Fibroblast of pulmonary artery (primary cell): ENCODE results near the gene GPR183.

Experiments used
- DNase-seq: peaks from one replicate; pipeline ENCODE4 v3.0.0-alpha.2; 2010; ENCODE audit warnings: low read depth
- H3K4me3 ChIP-seq: replicated peaks from 2 replicates; pipeline ENCODE4 v1.5.1; 2011; ENCODE audit warnings: low read depth, mild to moderate bottlenecking, control low read depth, low read length, moderate library complexity
- TF ChIP-seq, protein P1 (sequence below): IDR thresholded peaks from 2 replicates; pipeline ENCODE4 v1.5.1; 2011; ENCODE audit warnings: mild to moderate bottlenecking, control low read depth, low read length, inconsistent platforms; ENCODE audit errors: missing control alignments

The GPR183 gene

DNA sequence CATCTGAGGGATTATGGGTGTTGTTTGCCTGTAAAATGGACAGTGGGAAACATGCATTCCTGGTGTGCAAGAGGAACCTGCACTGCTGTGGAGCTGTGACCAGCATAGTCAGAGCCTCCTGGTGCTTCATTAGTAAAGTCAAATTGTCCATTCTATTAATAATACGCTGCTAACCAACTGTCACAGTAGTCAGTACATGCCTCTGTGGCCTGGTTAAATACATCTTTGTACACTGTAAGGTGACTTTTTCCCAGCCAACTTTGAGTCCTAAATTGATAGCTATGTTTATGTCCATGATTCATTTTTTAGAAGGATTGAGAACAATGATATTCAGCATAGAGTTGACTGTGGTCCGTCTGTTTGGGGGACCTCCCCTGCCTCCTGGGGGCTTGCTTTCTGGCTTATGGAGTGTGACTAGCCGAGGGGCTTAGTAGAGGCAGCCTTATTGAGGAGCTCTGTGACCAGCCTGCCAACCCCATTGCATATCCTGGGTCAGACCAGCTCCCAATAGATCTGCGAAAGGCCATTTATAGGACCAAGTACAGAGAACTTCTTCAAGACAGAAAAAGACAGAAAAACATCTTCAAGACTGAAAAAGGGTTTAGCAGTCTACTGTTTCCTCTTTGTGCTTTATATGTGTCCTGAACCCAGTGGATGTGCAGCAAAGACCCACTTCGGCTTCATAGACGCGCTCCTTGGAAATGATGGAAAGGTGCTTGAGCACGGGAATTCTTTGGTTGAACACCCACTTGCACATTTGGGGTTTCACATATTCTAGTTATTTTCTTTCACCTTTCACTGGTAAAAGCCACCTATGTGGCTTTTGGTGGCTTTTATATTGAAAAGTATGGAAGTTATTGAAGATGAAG, 4.3 kb downstream of the GPR183 start:
- TF ChIP-seq, protein P1, sequence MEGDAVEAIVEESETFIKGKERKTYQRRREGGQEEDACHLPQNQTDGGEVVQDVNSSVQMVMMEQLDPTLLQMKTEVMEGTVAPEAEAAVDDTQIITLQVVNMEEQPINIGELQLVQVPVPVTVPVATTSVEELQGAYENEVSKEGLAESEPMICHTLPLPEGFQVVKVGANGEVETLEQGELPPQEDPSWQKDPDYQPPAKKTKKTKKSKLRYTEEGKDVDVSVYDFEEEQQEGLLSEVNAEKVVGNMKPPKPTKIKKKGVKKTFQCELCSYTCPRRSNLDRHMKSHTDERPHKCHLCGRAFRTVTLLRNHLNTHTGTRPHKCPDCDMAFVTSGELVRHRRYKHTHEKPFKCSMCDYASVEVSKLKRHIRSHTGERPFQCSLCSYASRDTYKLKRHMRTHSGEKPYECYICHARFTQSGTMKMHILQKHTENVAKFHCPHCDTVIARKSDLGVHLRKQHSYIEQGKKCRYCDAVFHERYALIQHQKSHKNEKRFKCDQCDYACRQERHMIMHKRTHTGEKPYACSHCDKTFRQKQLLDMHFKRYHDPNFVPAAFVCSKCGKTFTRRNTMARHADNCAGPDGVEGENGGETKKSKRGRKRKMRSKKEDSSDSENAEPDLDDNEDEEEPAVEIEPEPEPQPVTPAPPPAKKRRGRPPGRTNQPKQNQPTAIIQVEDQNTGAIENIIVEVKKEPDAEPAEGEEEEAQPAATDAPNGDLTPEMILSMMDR = no peak
- DNase-seq = no peak
- no peak overlapping the region for H3K4me3 ChIP-seq

DNA sequence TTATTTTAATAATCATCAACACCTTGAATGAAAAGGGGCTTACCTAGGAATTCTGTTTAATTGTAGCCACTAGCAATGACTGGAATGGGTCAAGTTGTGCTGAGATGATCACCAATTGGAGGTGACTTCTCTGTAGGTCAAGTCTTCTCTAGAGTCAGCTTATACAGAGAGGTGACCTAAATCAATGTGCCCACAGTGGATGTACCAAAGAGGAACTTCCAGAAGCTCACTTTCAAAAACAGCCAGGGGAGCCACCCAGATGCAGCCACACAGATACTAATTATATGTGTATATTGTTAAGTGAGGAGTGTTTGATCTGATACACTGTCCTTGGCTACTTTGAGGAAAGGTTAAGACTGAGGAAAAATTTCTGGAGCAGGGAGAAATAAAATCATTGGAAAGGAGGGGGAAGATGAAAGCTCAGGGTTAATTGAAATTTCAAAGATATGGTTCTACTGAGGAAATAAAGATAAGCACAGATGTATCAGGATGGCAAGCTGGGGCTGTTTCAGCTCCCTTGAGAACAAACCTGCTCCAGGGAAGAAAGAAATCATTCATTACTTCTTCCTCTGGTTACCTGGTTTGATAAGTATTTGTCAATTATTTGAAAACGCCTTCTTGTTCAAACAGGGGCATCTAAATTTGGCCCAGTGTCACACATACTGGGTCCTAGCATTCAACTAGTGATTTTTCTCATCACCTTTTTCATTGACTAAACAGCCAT, 5.1 kb downstream of the GPR183 start:
- no peak for DNase-seq
- TF ChIP-seq, protein P1 = no peak
- no peak overlapping the region for H3K4me3 ChIP-seq

DNA sequence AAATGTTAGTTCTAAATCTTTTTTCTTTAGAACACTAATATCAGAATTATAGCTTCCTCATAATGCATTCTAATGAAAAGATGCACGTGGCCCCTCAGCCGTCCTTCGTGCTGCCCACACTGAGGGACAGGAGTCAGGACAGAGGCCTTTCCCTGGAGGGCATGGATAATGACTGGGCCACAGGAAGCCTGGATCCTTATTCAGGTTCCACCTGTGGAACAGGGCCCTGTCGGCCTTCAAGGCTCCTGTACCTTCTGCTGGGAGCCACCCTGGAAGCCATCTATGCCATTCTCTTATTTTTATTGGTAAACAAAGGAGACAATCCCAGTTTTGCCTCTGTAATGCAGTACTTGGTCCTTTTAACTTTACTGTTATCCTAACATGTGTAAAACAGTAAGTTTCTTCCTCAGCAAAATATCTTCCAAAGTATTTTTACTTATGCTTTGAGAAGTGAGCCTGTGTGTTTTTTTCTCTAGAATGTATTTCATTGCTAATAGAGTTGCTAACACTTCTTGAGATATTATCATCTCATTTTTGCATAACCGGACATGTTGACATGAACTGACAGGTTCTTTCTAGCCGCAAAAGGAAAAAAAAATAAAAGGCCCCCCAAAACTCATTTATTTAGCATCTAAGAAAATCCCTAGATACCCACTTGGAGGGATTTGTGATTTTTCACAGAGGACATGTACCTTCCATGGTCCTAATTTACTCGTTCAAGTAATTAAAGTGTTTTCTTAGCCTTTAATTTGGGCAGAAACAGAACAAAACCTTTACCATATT, 6.0 kb downstream of the GPR183 start:
- no peak for DNase-seq
- TF ChIP-seq, protein P1 = no peak

DNA sequence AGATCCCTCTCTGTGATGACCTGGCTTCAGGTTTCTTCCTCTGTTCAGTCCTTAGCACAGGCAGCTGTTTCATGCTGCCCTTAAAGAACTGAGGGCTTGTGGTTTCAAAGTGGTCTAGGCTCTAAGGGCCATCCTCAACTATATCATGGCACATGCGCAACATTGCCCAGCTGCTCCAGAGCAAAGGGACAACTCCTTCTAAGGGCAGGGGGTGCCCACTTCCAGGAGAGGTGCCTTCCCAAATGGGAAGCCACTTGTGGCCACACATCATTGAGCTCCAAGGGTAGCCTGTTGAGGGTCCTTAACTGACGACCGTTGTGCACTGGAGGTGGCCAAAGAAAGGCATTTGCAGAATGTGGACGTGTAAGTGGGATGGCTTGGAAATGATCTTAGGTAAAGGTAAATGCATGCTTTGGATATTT, 7.3 kb downstream of the GPR183 start:
- TF ChIP-seq, protein P1 = no peak
- no peak overlapping the region for H3K4me3 ChIP-seq
- no peak for DNase-seq

More for the DNA sequence above, 6.0 kb downstream of the GPR183 start:
- H3K4me3 ChIP-seq = no peak overlapping the region

DNA sequence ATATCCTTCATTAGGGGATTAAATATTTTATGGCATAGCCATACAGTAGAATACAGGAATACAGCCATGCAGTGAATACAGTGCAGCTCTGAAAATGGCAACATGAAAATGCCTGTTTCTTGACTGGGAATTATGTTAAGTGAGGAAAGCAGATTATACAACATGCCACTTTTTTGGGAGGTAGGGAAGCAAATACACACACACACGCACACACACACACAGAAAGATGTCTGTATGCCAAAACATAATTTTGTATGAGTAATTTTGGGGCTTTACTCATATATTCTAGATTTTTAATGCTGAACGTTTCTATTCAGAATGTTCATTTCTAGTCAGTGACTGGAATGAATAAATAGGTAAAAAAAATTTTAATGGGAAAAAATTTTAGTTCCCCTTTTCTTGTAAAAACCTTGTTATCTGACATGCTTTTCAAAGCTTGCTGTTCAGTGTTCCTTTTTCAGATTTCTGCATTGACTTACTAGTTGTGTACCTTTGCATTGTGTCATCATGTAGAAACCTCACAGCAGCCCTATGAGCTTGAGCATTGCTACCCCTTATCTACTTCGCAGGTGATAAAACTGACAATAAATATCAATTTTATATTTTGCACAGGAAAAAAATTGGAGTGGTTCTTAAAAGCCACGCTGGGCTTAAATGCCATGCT, 7.8 kb downstream of the GPR183 start:
- TF ChIP-seq, protein P1 = no peak
- H3K4me3 ChIP-seq = no peak overlapping the region
- DNase-seq = no peak

DNA sequence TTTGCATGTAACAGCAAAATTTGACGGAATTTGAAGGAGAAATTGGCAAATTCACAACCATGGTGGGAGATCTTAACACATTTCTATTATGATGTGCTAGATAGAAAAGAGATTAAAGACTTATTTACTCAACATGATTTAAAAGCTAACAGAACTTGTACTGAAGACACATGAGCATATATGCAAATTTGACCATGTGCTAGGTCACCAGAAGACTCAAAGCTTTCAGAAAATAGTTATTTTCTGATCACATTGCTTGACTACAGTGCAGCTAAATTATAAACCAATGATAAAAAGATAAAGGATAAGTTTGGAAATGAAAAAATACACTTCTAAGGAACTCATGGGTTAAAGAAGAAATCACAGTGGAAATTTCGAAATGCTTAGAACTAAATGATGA, 9.1 kb downstream of the GPR183 start:
- no peak for DNase-seq
- TF ChIP-seq, protein P1 = no peak
- no peak overlapping the region for H3K4me3 ChIP-seq
